Tibial nerve (tissue), 4 donors: Measurements from ENCODE around the gene MPPED1.

Experiments
- CTCF ChIP-seq, 5 experiments: fragments of 200-600 bp in 3 of 5; fragments of 450-650 bp in 2 of 5; sonication (generic) in 3 of 5; IDR thresholded peaks; one replicate each; pipeline ENCODE4 v1.5.1; 2016 to 2019; ENCODE audit warnings: antibody characterized with exemption in 5 of 5, mild to moderate bottlenecking in 3 of 5, moderate library complexity in 2 of 5
- EP300 ChIP-seq, 2 donors: sonication (generic); formaldehyde crosslinking; IDR thresholded peaks; one replicate each; pipeline ENCODE4 v1.6.1; 2017; ENCODE audit warnings: antibody characterized with exemption in 2 of 2, mild to moderate bottlenecking in 1 of 2
- POLR2A ChIP-seq, 2 donors: fragments of 450-650 bp; IDR thresholded peaks; one replicate each; pipeline ENCODE4 v1.6.1; 2017; ENCODE audit warnings: antibody characterized with exemption in 2 of 2, mild to moderate bottlenecking in 2 of 2, moderate library complexity in 2 of 2

DNA sequence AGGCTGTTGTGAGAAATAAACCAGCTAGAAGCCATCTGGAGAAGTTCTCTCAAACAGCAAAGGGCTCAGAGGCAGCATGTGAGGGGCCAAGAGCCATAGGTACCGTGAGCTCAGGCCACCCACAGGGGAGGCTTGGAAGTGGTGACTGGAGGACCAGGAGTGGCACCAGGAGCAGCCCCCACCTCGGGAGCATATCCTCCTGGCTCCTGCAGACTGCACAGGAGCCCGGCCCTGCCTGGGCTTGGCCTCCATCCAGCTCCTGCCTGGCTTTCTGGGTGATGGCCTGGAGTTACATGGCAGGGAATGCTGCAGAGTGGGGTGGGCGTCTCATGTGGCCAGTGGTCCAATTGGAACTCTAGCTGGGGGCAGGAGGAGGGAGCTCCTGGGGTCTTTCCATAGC lies 4.2 kb upstream of the MPPED1 start:
- TF ChIP-seq CTCF (IDR thresholded peaks at IDR 0.05) = no peak
- no peak for TF ChIP-seq POLR2A (IDR thresholded peaks at IDR 0.05)
- no peak for TF ChIP-seq EP300 (IDR thresholded peaks at IDR 0.05)
